Esophagus muscularis mucosa (tissue), 4 donors: ENCODE results near the gene PAM. TPM values are rescaled to one million over a fixed set of nuclear protein-coding genes. Genes with fewer than 3 reads are reported as not detected.
"Not testable (repeated sequence)": the region's sequence is repeated elsewhere in the genome, so short reads cannot be mapped to it uniquely, and the experiment has no call there.

Source experiments
- DNase-seq: peaks from one replicate; pipeline ENCODE4 v3.0.0-alpha.2; 2017; ENCODE audit errors: extremely low spot score
- H3K27ac ChIP-seq, 4 donors: fragments of 200-600 bp; sonication (generic); replicated peaks in 1 of 4; 1 replicate in 3 of 4; 2 replicates in 1 of 4; pipeline ENCODE4 v1.5.1; 2016 to 2019; ENCODE audit warnings: mild to moderate bottlenecking in 1 of 4
- H3K27me3 ChIP-seq, 4 donors: fragments of 200-600 bp; sonication (generic); one replicate each; pipeline versions ENCODE4 v1.5.1 to v1.6.0; 2016 to 2019
- H3K36me3 ChIP-seq, 4 donors: fragments of 200-600 bp; sonication (generic); one replicate each; pipeline ENCODE4 v1.5.1; 2016 to 2019
- H3K4me1 ChIP-seq, 4 donors: fragments of 200-600 bp; sonication (generic); one replicate each; pipeline ENCODE4 v1.5.1; 2016 to 2019
- H3K4me3 ChIP-seq, 4 donors: fragments of 200-600 bp; sonication (generic); 1 replicate in 2 of 4; 2 replicates in 2 of 4; pipeline ENCODE4 v1.5.1; 2016 to 2019; ENCODE audit warnings: mild to moderate bottlenecking in 4 of 4, moderate library complexity in 1 of 4
- H3K9me3 ChIP-seq, 4 donors: fragments of 200-600 bp; sonication (generic); 1 replicate in 3 of 4; 2 replicates in 1 of 4; pipeline ENCODE4 v1.5.1; 2016 to 2019
- CTCF ChIP-seq, 3 experiments: fragments of 200-600 bp in 2 of 3; fragments of 450-650 bp in 1 of 3; sonication (generic) in 2 of 3; IDR thresholded peaks; one replicate each; pipeline ENCODE4 v1.5.1; 2017 to 2019; ENCODE audit warnings: antibody characterized with exemption in 3 of 3, mild to moderate bottlenecking in 2 of 3, moderate library complexity in 1 of 3
- EP300 ChIP-seq: sonication (generic); formaldehyde crosslinking; IDR thresholded peaks from one replicate; pipeline ENCODE4 v1.6.1; 2017; ENCODE audit warnings: antibody characterized with exemption
- POLR2A ChIP-seq: fragments of 450-650 bp; IDR thresholded peaks from one replicate; pipeline ENCODE4 v1.6.1; 2017; ENCODE audit warnings: antibody characterized with exemption, moderate library complexity, mild to moderate bottlenecking, low read depth
- POLR2AphosphoS5 ChIP-seq, 2 donors: sonication (generic); formaldehyde crosslinking; IDR thresholded peaks; one replicate each; pipeline ENCODE4 v1.6.1; 2017; ENCODE audit warnings: antibody characterized with exemption in 2 of 2
- WGBS: methylation state at CpG from one replicate; pipeline ENCODE4 v1.1.5; 2018; 5-methylcytosine and 5-hydroxymethylcytosine counted together
- intact Hi-C: fragments of 100-400 bp; cut with DNase I; formaldehyde crosslinking; loops from one replicate; pipeline ENCODE4 v1.15.1; 2023
- total RNA-seq, 4 donors: library from RNA; depleted of rRNA; stranded (reverse); fragments of >200 nt; gene quantifications; one replicate each; pipeline versions ENCODE4 v1.1.0 to v1.2.1, GENCODE V29; 2016

PAM gene
- total RNA-seq, 4 donors from 2014 or later: 212 to 250 (median 227) TPM

- TF ChIP-seq POLR2A: no peak
- Histone ChIP-seq H3K36me3 (peaks cover 0 to 9% (median 8%) of the 10 kb centered on the region in 4 donors), H3K4me3 (no peak overlapping the region), H3K27ac (no peak overlapping the region), H3K27me3 (no peaks in the 10 kb centered on the region), H3K4me1 (no peaks in the 10 kb centered on the region), H3K9me3 (no peaks in the 10 kb centered on the region)
- intact Hi-C loops: no loop called here
- DNase-seq: no peak
- WGBS: 96% methylated on average over 2 of the region's 2 CpGs
These were observed 281.5 kb downstream of the PAM start for GRCh38 chr5:103036601-103037000.

- no peak overlapping the region for H3K27ac ChIP-seq
- H3K36me3 ChIP-seq: peaks cover 0 to 1% (median under 1%) of the 10 kb centered on the region in 4 donors
- H3K9me3 ChIP-seq: no peaks in the 10 kb centered on the region
- H3K4me3 ChIP-seq: no peak overlapping the region
- DNase-seq: no peak
- intact Hi-C loops: no loop called here
- H3K4me1 ChIP-seq: no peaks in the 10 kb centered on the region
- 81% methylated on average over 4 of the region's 4 CpGs for WGBS
- TF ChIP-seq EP300: no peak
- TF ChIP-seq POLR2AphosphoS5 (IDR thresholded peaks at IDR 0.05): no peak
- TF ChIP-seq CTCF (IDR thresholded peaks at IDR 0.05): no peak
- TF ChIP-seq POLR2A: no peak
- H3K27me3 ChIP-seq: no peaks in the 10 kb centered on the region
These were observed 282.8 kb downstream of the PAM start for GRCh38 chr5:103037673-103038455.

GRCh38 chr5:103041071-103041676 lies 286.1 kb downstream of the PAM start:
- Histone ChIP-seq H3K27ac (no peak overlapping the region), H3K36me3 (no peaks in the 10 kb centered on the region), H3K4me1 (no peaks in the 10 kb centered on the region), H3K9me3 (no peaks in the 10 kb centered on the region), H3K4me3 (no peak overlapping the region), H3K27me3 (no peaks in the 10 kb centered on the region)
- WGBS: 34% methylated on average over 4 of the region's 4 CpGs
- no peak for DNase-seq
- TF ChIP-seq POLR2A (no peak), POLR2AphosphoS5 (IDR thresholded peaks at IDR 0.05) (no peak), CTCF (IDR thresholded peaks at IDR 0.05) (peak; percentile 40 to 52 (median 46)), EP300 (no peak)
- intact Hi-C loops: loop anchor here (2.0 to 5.0 kb wide), 2 partner anchors 359 to 458 kb away; no protein-coding TSS in a partner anchor

GRCh38 chr5:103046706-103047105 lies 291.6 kb downstream of the PAM start:
- H3K27ac ChIP-seq, DNase-seq, H3K4me1 ChIP-seq, intact Hi-C loops, H3K27me3 ChIP-seq, H3K9me3 ChIP-seq, H3K36me3 ChIP-seq, H3K4me3 ChIP-seq: not testable (repeated sequence)
- 95% methylated on average over 21 of the region's 22 CpGs for WGBS

- no peak for DNase-seq
- Histone ChIP-seq H3K27me3 (no peaks in the 10 kb centered on the region), H3K9me3 (no peaks in the 10 kb centered on the region), H3K36me3 (no peaks in the 10 kb centered on the region), H3K4me1 (no peaks in the 10 kb centered on the region), H3K27ac (no peak overlapping the region), H3K4me3 (no peak overlapping the region)
- intact Hi-C loops: no loop called here
- WGBS: 87% methylated on average over 7 of the region's 7 CpGs
- no peak for TF ChIP-seq CTCF (IDR thresholded peaks at IDR 0.05)
- no peak for TF ChIP-seq POLR2AphosphoS5 (IDR thresholded peaks at IDR 0.05)
- TF ChIP-seq POLR2A: no peak
- no peak for TF ChIP-seq EP300
These were observed 302.4 kb downstream of the PAM start for GRCh38 chr5:103057208-103058130.
